Endometrium (tissue), 2 donors: ENCODE data around the gene KRT10.
"Not testable (repeated sequence)": the region's sequence is repeated elsewhere in the genome, so short reads cannot be mapped to it uniquely, and the experiment has no call there.

Experiments used
- FAIRE-seq: peaks from 2 replicates; lab custom pipeline; 2012; peaks lifted over from hg19 to GRCh38; lab: Jason Lieb, UNC
- donor health status: control.
- donor health status: control.

Gene KRT10

DNA sequence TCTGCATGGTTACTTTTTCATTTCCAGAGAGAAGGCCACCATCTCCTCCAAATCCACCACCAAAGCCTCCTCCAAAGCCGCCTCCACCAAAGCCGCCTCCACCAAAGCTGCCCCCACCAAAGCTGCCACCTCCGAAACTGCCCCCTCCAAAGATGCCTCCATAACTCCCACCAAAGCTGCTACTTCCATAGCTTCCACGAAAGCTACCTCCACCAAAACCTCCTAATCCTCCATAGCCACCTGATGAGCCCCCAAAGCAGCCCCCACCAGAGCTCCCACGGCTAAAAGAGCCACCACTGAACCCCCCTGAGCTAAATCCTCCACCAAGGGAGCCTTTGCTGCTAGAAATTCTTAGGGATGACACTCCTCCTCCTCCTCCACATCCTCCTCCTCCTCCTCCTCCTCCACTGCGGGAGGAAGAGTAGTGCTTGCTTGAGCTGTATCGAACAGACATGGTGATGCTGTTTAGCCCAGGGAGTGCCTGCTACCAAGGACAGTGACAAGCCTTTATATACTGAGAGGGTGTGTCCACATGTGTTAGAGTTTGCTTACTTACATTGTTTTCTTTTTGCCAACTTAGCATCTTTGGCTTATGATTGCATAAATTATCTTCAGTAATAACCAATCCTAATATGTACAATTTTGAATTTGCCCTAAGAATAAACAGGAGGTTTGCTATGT is at the start of gene KRT10:
TSS of gene KRT10 (minus strand) at position 483 of the 681 bp plus-strand sequence. CDS start at position 454, 29 bp downstream.
- FAIRE-seq, result no peak

DNA sequence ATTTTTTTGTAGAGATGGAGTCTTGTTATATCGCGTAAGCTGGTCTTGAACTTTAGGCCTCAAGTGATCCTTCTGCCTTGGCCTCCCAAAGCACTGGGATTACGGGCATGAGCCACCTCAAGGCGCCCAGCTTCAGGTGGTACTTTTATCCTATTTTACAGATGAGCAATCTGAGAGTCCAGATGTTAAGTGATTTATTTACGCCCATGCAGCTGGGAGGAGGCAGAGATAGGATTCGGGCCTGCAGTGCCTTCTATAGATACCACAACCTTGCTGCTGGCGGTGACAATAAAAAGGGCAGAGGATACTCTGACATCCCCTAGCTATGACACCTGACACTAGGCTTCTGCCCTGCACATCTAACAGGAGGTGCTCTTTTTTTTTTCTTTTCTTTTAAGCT is 48.9 kb upstream of the KRT10 start:
- FAIRE-seq, result no peak

DNA sequence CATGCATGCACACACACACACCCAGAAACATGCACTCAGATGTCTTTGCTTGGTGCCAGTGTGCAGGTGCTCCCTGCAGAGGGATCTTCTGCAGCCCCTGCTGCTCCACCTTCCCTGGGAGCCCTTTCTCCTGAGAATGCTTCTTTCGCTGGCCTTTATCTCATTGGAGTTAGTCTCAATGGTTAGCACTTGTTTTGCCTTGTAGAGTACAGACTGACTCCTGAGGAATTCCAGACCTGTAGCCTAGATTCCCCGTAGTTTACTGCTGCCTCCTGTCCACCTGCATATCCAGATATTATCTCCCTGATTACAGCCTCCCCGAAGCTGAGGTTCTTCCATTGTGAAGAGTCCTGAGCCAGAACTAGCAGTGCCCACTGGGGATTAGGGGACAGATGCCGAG is 47.7 kb upstream of the KRT10 start:
- FAIRE-seq, result no peak

DNA sequence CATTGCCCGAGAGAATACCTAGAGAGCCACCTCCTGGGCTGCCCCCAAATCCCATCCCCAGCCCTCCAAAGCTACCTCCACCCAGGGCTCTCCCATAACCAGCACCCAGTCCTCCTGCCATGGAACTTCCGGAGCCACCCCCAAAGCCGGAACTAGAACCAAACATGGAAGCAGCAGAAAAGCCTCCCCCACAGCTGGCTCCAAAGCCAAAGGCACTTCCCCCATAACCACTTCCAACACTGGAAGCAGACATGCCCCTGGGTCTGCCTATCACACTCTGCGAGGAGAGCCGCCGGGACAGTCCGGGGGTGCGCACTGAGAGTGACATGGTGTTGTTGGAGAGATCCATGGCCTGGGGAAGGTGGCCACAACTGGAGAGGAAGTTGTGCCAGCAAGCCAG is 44.4 kb upstream of the KRT10 start, which contains the start of gene KRT12:
TSS of gene KRT12 (minus strand) at position 386 of the 400 bp plus-strand sequence. CDS start at position 349, 37 bp downstream.
- no peak for FAIRE-seq

DNA sequence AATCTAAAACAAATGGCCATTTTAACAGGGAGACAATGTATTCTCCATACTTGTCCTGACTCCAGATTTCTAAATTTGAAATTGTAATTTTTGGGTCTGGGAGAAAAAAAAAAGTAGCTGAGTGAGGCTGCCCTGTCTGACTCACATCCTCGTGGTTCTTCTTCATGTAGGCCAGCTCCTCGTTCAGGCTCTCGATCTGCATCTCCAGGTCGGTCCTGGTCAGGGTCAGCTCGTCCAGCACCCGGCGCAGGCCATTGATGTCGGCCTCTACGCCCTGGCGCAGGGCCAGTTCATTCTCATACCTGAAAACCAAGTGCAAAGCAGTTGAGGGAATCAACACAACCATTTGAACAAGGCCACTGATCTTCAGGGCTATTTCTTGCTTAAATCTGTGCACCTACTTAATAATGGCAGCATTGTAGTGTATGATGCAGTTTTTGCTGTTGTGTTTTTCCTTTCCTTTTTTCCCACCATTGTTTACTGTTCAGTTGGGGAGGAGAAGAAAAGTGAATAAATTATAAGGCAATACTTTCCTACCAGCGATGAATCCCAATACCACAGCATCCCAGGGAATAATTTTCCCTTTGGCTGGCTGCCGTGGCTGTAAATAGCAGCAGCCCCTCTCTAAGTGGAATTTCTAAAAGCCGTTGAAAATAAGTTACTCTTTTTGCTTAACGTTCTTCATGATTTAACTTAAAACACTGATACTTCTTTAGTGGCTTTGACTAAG is 42.4 kb upstream of the KRT10 start:
- FAIRE-seq, result no peak

DNA sequence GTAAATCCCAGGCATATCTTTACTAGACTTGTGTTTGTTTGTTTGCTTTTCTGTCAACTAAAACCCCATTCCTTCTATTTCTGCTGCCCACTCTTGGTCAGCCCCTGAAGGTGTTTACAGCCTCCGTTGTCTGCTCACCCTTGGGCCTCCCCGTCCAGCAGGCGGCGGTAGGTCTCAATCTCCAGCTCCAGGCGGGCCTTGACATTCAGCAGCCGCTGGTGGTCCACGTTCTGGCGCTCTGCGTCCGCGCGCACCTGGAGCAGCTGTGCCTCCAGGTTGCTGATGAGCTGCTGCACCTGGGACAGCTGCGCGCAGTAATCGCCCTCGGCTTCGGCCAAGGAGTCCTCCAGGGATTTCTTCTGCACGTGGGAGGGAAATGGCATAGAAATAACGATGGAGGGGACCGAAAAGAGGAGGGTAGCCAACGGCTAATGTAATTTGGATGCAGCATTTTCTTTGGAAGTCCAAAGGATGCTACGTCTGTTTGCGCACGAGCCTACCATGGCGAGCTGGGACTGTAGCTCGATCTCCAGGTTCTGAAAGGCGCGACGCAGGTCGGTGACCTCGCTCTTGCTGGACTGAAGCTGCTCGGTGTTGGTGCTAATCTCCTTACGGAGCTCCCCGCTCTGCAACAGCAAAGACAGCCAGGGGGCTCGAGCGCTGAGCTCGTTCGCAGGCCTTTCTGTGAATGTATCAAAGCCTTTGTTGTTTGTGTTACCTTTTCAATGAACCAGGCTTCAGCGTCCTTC is 40.7 kb upstream of the KRT10 start:
- FAIRE-seq, result no peak

DNA sequence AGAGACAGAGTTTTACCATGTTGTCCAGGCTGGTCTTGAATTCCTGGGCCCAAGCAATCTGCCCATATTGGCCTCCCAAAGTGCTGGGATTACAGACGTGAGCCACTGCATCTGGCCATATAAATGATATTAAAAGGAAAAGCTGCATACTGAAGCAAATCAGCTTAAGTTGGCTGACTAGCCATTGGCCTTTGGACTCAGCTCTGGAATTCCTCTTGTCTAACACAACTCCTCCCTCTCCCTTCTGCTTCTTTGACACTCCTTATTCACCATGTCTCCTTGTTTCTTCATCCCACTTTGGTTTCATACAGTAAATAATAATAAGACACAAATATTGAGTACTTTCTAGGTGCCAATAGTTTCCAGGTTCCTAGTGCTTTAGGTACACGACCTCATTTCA is 37.1 kb upstream of the KRT10 start:
- no peak for FAIRE-seq

DNA sequence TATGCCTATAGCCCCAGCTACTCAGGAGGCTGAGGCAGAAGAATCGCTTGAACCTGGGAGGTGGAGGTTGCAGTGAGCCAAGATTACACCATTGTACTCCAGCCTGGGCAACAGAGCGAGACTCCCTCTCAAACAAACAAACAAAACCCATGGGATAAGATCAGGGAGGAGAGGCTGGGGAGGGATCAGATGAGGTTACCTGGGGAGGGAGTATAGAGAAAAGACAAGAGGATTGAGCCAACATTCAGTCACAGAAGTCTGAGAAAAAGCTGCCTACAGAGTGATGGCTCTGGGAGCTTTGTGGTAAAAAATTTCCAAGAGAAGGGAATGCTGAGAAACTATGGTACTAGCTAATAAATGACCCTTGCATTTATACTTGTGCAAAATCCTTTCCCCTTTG is 36.3 kb upstream of the KRT10 start:
- FAIRE-seq, result not testable (repeated sequence)

DNA sequence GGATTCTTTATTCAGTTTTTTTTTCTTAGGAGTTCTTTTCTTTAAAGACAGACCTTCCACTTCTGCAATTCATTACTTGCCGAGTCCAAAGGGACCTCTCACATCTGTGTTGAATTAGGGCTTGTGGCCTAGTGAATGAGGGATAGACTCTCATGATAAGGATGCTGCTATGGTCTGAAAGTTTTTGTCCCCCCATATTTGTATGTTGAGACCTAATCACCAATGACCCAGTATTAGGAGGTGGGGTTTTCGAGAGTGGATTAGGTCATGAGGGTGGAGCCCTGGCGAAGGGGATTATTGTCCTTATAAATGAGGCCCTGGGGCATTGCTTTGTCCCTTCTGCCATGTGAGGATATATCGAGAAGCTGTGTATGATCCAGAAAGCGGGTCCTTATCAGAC is 35.1 kb upstream of the KRT10 start:
- no peak for FAIRE-seq

DNA sequence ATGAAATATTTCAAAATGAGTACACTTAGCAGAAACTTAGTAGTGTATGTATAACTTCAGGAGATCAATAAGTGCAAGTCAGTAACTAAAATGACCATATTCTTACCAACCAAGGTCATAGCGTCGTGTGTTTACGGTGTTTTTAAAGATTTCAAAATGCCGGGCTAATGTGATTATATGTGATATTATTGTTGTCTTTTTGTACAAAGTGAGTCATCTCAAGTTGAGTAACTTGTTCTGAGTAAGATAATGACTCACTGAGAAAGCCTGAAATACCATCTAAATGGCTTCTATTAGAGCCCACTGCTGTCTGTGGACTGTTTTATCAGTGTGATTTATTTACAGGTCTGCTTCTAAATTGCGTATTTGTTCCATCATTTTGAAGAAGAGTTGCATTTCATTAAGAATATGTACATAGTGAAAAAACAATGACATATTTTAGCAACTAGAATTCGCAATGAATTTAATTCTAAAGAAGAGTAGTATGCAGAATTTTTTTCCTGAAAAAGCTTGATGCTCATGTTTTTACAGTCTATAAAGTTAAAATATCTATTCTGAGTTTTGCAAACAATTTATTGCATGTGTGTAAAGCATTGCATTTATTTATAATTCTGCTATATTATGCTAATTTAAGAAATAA is 31.9 kb upstream of the KRT10 start:
- FAIRE-seq, result peak; percentile 21

DNA sequence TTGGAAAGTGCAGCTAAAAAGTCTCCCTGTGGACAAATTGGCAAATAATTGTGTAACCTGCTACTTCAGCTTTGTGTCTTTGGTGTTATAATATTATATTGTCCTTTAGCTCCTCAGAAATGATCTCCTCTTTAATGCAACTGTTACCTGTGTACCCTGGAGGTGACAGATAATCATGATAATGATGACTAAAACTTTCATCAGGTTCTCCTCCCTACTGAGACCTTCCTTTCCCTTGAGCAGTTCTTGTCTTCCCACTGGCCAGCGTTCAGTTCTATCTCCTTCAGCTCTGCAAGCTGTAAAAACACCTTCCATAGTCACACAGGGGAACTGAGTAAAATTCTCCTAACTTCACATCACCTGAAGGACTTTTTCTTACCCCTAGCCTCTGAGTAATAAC is 29.9 kb upstream of the KRT10 start:
- no peak for FAIRE-seq

DNA sequence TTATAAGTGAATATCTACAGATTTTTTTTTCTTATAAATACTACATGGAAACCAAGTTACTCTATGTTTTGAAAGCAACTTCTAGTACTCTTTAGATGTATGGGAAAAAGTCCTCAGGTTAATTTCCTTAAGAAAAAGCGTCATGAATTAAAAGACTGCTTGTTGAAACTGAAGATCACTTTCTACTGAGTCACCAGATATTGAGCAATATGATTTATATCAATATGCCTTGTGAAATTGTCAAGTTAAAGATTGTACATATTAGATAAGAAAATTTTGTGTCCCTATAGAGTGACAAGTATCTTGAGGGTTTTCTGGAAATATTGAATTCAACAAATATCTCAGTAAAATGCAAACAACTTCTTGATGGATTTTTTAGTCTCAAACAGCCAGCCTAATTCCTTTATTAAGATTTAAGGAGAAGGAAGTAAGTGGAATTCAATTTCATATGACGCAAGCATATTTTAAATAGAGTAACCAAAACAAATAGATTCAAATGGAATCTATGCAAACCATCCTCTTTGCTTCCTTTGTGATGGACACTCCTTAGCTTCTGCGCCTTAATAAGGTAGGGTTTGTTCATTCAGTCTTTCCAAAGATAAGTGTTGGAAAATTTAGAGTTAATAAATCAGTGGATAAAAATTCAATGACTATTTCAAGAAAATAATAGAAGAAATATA is 28.0 kb upstream of the KRT10 start:
- FAIRE-seq, result no peak

DNA sequence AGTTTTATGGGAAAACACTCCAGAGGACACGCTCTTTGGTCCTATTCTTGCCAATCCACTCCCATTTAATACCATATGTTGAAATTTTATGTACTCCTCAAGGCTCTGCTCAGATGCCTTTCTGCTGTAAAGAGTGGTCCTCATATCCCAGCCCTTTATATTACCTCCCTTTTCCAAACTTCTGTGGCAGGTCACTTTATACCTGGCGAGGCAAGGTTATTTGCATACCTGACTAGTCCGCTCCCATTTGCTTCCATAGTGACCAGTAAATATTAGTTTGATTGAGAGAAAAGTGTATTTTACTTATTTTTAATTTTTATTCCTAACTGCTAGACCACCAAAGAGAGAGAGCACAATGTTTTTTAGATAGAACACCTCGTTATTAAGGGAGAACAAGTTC is 27.3 kb upstream of the KRT10 start:
- no peak for FAIRE-seq

DNA sequence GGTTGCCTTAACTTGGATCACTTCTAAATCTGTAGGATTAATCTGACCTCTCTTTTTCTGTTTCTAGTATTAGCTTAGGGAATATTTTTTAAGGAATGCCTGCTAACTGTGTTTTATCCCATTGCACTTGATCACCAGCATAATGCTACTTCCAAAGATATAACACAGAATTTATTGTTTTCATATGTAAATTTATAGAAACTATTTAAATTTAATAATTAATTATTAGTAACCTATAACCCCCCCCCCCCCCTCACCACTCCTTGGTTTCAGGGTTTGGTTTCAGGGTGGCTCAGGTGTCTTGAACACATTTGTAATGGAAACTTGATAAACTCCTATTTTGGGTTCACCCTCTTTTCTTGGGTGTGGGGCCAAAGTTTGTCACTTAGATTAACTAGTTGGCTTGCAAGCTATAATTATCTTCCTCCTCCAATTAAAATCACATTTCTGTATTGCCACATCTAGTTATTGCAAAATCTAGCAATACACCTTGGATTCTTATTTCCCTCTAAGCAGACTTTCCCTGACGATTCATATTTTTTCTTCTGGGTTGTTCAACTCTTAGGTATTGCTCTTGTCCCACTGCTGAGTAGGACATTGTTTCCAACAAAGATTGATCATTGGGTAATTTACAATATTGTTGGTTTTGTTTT is 26.3 kb upstream of the KRT10 start:
- FAIRE-seq, result no peak

DNA sequence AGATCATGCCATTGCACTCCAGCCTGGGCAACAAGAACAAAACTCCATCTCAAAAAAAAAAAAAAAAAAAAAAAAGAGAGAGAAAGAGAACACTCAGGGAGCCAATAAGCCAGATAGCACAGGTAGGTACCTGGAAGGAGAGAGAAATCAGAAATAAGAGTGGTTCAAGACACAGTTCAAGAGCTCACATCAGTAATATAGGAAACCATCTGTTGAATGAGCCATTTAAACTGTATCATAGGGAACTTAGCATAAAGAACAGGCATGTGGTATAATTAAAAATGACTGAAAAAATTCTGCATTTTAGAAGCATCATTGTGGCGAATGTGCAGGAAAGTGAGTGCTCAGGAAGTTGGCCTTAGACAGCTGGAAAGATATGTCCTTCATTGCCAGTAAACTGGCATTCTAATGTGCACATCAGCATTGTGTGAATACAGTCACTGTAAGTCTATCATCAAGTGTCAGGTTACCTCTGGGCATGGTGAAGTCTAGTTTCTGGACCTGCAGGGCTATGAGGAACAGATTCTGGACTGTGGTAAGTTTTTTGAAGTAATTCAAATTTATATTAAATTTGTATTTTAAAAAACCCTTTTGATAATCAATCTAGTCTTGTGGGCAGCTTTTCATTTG is 24.2 kb upstream of the KRT10 start:
- FAIRE-seq, result no peak

DNA sequence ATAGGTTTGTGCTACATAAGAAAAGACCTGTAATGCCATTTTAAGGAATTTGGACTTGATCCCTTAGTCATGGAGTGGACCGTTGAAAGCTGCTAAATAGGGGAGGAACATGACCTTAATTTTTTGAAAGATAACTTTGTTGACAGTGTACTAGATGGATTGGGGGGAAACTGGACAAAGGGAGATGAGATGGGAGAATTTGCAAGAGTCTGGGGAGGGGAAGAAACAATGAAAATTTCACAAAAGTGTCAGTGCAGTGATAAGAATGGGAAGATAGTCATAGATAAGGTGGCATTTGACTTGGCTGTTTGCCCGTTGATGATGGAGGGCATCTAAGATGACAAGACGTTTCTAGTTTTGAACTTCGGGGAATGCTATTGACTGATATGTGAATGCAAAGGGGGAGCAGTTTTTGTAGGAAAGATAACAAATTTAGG is 22.3 kb upstream of the KRT10 start:
- no peak for FAIRE-seq

DNA sequence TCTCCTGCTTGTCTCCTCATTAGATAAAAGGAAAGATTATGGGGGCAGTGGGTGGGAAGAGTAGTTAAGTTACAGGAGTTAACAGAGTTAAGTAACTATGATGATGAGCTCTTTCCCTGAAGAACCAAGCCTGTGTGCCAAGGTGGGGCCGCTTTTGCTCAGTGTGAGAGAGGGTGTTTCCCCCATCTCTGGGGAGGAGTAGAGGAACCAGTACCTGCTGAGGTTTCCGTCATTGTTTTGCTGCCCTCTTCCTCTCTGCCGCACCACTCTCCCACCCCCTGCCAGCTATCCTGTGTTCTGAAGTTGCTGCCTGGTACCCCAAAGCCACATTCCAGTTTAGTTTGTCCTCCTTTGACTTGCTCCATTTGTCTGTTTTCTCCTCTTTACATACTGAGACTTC is 20.8 kb upstream of the KRT10 start:
- no peak for FAIRE-seq

DNA sequence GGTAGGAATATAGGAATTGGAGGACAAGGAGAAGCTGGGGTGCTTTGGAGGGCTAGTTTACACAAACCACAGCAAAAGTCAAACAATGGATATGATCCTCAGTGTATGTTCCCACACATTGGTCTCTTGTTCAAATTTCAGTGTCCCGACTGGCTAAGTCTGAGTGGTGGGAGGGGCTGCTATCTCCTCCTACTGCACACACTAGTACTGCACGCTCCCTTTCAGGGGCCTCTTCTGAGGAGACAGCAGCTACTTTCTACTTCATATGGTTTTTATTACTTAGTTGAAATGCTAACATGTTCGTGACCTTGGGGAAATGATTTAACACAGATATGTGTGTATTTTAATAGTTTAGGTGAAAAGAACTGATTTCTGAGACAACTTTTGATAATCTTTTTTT is 18.8 kb upstream of the KRT10 start:
- no peak for FAIRE-seq

DNA sequence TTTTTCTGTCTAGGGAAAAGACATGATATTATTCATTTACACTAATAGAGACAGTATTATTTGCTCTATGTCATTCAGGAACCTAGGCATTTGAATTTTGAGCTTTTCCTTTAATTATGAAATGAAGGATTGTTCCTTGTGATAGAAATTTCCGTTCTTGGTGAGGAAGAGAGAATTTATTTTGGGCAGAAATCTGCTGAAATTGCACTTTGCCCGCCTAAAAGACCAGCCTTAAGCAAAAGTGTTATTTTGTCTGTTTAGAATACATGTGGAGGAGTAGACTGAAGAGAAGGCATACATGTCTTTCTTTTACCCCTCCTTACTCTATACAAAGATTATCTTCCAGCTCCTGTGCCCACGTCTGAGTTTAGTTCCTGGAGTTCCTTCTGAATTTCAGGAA is 16.8 kb upstream of the KRT10 start:
- no peak for FAIRE-seq

DNA sequence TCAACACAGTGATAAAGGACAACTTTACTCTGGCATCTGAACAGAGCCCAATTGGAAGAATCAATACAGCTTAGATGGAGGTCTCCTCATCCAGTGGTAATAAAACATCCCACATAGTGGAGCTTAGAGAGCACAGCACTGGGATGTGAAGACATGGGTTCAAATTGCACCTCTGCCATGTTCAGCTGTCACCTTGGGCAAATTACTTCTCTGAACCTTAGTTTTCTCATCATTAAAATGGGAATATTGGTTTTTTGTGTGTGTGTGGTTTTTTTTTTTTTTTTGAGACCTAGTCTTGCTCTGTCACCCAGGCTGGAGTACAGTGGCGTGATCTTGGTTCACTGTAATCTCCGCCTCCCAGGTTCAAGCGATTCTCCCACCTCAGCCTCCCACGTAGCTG is 13.6 kb upstream of the KRT10 start:
- FAIRE-seq, result no peak

DNA sequence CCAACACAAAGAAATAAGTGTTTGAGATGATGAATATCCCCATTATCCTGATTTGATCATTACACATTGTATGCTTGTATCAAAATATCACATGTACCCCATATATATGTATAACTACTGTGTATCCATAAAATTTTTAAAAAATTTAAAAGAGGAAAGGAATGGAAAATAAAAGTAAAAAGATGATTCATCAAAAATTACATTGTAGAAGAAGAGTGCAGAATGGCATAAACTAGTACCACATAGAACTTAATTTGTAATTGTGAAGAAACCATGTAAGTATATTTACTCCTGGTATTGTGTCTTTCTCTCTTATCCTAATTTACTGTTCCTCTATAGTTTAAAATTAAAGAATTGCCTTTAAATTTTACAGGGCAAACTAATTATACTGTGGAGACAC is 11.5 kb upstream of the KRT10 start:
- no peak for FAIRE-seq
